ENCODE measurements around the gene HECW1. TPM values are rescaled to one million over a fixed set of nuclear protein-coding genes. Genes with fewer than 3 reads are reported as not detected.

HECW1 gene
- total and polyA plus RNA-seq, 10 of the 15 experiments (the other 5 are each of a cell fraction or from before 2014, with no cell fraction given): under 0.01 to 0.31 (median 0.04) TPM; not detected in 3

GRCh38 chr7:43463401-43463980 lies 351.0 kb downstream of the HECW1 start:
- Histone ChIP-seq H3K9ac (ENCODE audit: control insufficient read depth, insufficient read depth, low read length) (no peak overlapping the region), H3K4me3 (no peak overlapping the region), H3K4me1 (ENCODE audit: control insufficient read depth, insufficient read depth, low read length) (peaks cover 10% of the 10 kb centered on the region), H4K20me1 (ENCODE audit: control insufficient read depth, insufficient read depth) (no peaks in the 10 kb centered on the region), H3K27me3 (replicated peaks in 1 of 2; ENCODE audit: control insufficient read depth in 2 of 2, insufficient read depth in 2 of 2, low read length in 1 of 2) (no peaks in the 10 kb centered on the region), H3K4me2 (ENCODE audit: control insufficient read depth, insufficient read depth) (no peak overlapping the region), H3K9me3 (replicated peaks; ENCODE audit: control insufficient read depth, insufficient read depth, low read length) (no peaks in the 10 kb centered on the region), H2AFZ (ENCODE audit: control insufficient read depth, low read depth, low read length) (no peak overlapping the region), H3K36me3 (ENCODE audit: control insufficient read depth in 2 of 2, insufficient read depth in 2 of 2, low read length in 1 of 2) (no peaks in the 10 kb centered on the region), H3K79me2 (ENCODE audit: control insufficient read depth, insufficient read depth, low read length) (no peaks in the 10 kb centered on the region), H3K27ac (ENCODE audit: control insufficient read depth, insufficient read depth) (no peak overlapping the region)
- FAIRE-seq (no peak), ATAC-seq (no peak), DNase-seq (ENCODE audit: low read depth, low spot score) (no peak)
- TF ChIP-seq ATF2 (IDR thresholded peaks at IDR 0.05; ENCODE audit: low read length) (no peak), JUNB (IDR thresholded peaks at IDR 0.05) (no peak), NFYB (IDR thresholded peaks at IDR 0.05; ENCODE audit: insufficient read depth, low read depth, low read length) (no peak), ASH2L (IDR thresholded peaks at IDR 0.05; ENCODE audit: borderline replicate concordance, low read depth) (no peak), CBX3 (IDR thresholded peaks at IDR 0.05; ENCODE audit: borderline replicate concordance, low read depth) (no peak), SREBF2 (IDR thresholded peaks at IDR 0.05; ENCODE audit: low read length) (no peak), PBX3 (IDR thresholded peaks at IDR 0.05; ENCODE audit: insufficient replicate concordance, low read depth, low read length) (no peak), SMAD5 (IDR thresholded peaks at IDR 0.05; ENCODE audit: low read depth) (no peak), BMI1 (IDR thresholded peaks at IDR 0.05; ENCODE audit: borderline replicate concordance) (no peak), LARP7 (IDR thresholded peaks at IDR 0.05) (no peak)
- ChIA-PET CTCF (interaction anchor here (1.2 kb wide), 1 partner anchor 9 kb away, joined by 3 read pairs; no protein-coding TSS in a partner anchor), SMC1A (ENCODE audit: uncharacterized antibody, unreplicated experiment) (interaction anchor here (0.5 to 1.5 kb wide), 2 partner anchors 9 to 385 kb away, joined by 3 to 4 read pairs; no protein-coding TSS in a partner anchor), RAD21 (ENCODE audit: unreplicated experiment) (interaction anchor here (1.3 kb wide), 1 partner anchor 119 kb away, joined by 4 read pairs; the partner anchor contains the start of gene STK17A), POLR2A (no interaction called here)
- 68% methylated on average over 8 of the region's 8 CpGs for WGBS (ENCODE audit: insufficient coverage, insufficient replicate concordance, low lambda C conversion rate, missing lambda C conversion rate)
- in situ Hi-C loops (cut with MboI) (no loop called here), intact Hi-C loops (cut with micrococcal nuclease; ENCODE audit: unreplicated experiment) (no loop called here)
- no TSS peak for BruUV-seq (replicated peaks)

All from GM12878 (cell line).